HG03280 (cell line): ENCODE data around the gene TTLL7.
"Not testable (repeated sequence)": the region's sequence is repeated elsewhere in the genome, so short reads cannot be mapped to it uniquely, and the experiment has no call there.

Experiments used
- ATAC-seq: cut with Tn5 transposase; IDR thresholded peaks from one replicate; pipeline ENCODE4 v1.9.1; 2021; ENCODE audit warnings: mild to moderate bottlenecking, moderate library complexity; ENCODE audit not compliant: unreplicated experiment

Gene TTLL7

GRCh38 chr1:83932281-83932680, 66.7 kb downstream of the TTLL7 start:
- ATAC-seq: no peak

- peak; percentile 80 for ATAC-seq
Observed at GRCh38 chr1:83931658-83932253, 67.2 kb downstream of the TTLL7 start.

- ATAC-seq: no peak
Observed at GRCh38 chr1:83929184-83929583, 69.7 kb downstream of the TTLL7 start.

GRCh38 chr1:83928396-83928795, 70.5 kb downstream of the TTLL7 start:
- no peak for ATAC-seq

GRCh38 chr1:83927701-83928100, 71.2 kb downstream of the TTLL7 start:
- no peak for ATAC-seq

- no peak for ATAC-seq
Observed at GRCh38 chr1:83927061-83927460, 71.9 kb downstream of the TTLL7 start.

- no peak for ATAC-seq
Observed at GRCh38 chr1:83923553-83923952, 75.4 kb downstream of the TTLL7 start.

- no peak for ATAC-seq
Observed at GRCh38 chr1:83922431-83922830, 76.5 kb downstream of the TTLL7 start.

- ATAC-seq: no peak
Observed at GRCh38 chr1:83920320-83920719, 78.6 kb downstream of the TTLL7 start.

GRCh38 chr1:83919872-83920271, 79.1 kb downstream of the TTLL7 start:
- ATAC-seq: no peak

GRCh38 chr1:83918688-83919285, 80.1 kb downstream of the TTLL7 start:
- no peak for ATAC-seq

- ATAC-seq: no peak
Observed at GRCh38 chr1:83917959-83918358, 81.0 kb downstream of the TTLL7 start.

GRCh38 chr1:83916094-83916493, 82.8 kb downstream of the TTLL7 start:
- ATAC-seq: not testable (repeated sequence)

- ATAC-seq: no peak
Observed at GRCh38 chr1:83912876-83913275, 86.1 kb downstream of the TTLL7 start.

- no peak for ATAC-seq
Observed at GRCh38 chr1:83910461-83910860, 88.5 kb downstream of the TTLL7 start.

- ATAC-seq: no peak
Observed at GRCh38 chr1:83909687-83910086, 89.2 kb downstream of the TTLL7 start.

- no peak for ATAC-seq
Observed at GRCh38 chr1:83905315-83905907, 93.5 kb downstream of the TTLL7 start.

GRCh38 chr1:83901547-83902155, 97.3 kb downstream of the TTLL7 start:
- ATAC-seq: no peak

GRCh38 chr1:83900524-83900923, 98.4 kb downstream of the TTLL7 start:
- ATAC-seq: no peak

GRCh38 chr1:83897516-83897915, 101.4 kb downstream of the TTLL7 start:
- ATAC-seq: no peak

- ATAC-seq: no peak
Observed at GRCh38 chr1:83896299-83896698, 102.6 kb downstream of the TTLL7 start.

GRCh38 chr1:83889707-83890106, 109.2 kb downstream of the TTLL7 start:
- ATAC-seq: no peak
